Naive thymus-derived CD4-positive, alpha-beta T cell (primary cell): ENCODE data around the gene PSEN1. TPM values are rescaled to one million over a fixed set of nuclear protein-coding genes. Genes with fewer than 3 reads are reported as not detected.
"Not testable (repeated sequence)": the region's sequence is repeated elsewhere in the genome, so short reads cannot be mapped to it uniquely, and the experiment has no call there.

ENCODE experiments used
- ATAC-seq: fragments of 150-1000 bp; cut with Tn5 transposase; 2 replicates; pipeline ENCODE4 v1.10.0; 2021; ENCODE audit warnings: mild to moderate bottlenecking, moderate library complexity
- CTCF ChIA-PET: fragments of 350-600 bp; sonication (Branson Sonifier 250); formaldehyde crosslinking; loops from one replicate; lab custom pipeline; 2021; ENCODE audit warnings: antibody characterized with exemption; lab: Charles Lee
- POLR2A ChIA-PET: fragments of 350-600 bp; sonication (Branson Sonifier 250); formaldehyde crosslinking; loops from one replicate; lab custom pipeline; 2021; ENCODE audit warnings: antibody characterized with exemption, inconsistent platforms; lab: Charles Lee
- DNase-seq, 9 donors: peaks; one replicate each; pipeline versions ENCODE4 v3.0.0 to v3.0.0-alpha.2; 2020 to 2022; ENCODE audit warnings: mixed read lengths in 1 of 9
- H3K27ac ChIP-seq: one replicate; pipeline ENCODE4 v1.7.0; 2013; ENCODE audit warnings: mild to moderate bottlenecking, low read depth, low read length, moderate library complexity
- H3K27me3 ChIP-seq, 2 donors: one replicate each; pipeline ENCODE4 v1.7.0; 2013; ENCODE audit warnings: low read length in 2 of 2, mild to moderate bottlenecking in 2 of 2, moderate library complexity in 2 of 2; ENCODE audit not compliant: control insufficient read depth in 2 of 2, insufficient read depth in 2 of 2
- H3K36me3 ChIP-seq, 3 experiments: 1 replicate in 2 of 3; 2 replicates in 1 of 3; pipeline ENCODE4 v1.7.0; 2013; ENCODE audit warnings: low read length in 3 of 3, mild to moderate bottlenecking in 3 of 3, moderate library complexity in 1 of 3; ENCODE audit not compliant: insufficient read depth in 3 of 3, control insufficient read depth in 2 of 3
- H3K4me1 ChIP-seq, 2 donors: one replicate each; pipeline ENCODE4 v1.7.0; 2013; ENCODE audit warnings: low read length in 2 of 2, mild to moderate bottlenecking in 2 of 2, moderate library complexity in 1 of 2; ENCODE audit not compliant: control insufficient read depth in 2 of 2, insufficient read depth in 2 of 2
- H3K4me3 ChIP-seq: 2 replicates; pipeline ENCODE4 v1.7.0; 2013; ENCODE audit warnings: mild to moderate bottlenecking, low read length
- H3K9me3 ChIP-seq, 3 experiments: 1 replicate in 2 of 3; 2 replicates in 1 of 3; pipeline ENCODE4 v1.7.0; 2013; ENCODE audit warnings: low read length in 3 of 3; ENCODE audit not compliant: control insufficient read depth in 2 of 3
- H3K27ac Mint-ChIP-seq, 9 donors: one replicate each; pipeline ENCODE4 v1.8.0; 2020 to 2022; ENCODE audit warnings: mixed read lengths in 9 of 9, mild to moderate bottlenecking in 8 of 9, moderate library complexity in 5 of 9, inconsistent platforms in 2 of 9
- H3K27me3 Mint-ChIP-seq, 5 donors: one replicate each; pipeline ENCODE4 v1.8.0; 2021 to 2022; ENCODE audit warnings: mixed read lengths in 5 of 5, mild to moderate bottlenecking in 1 of 5
- H3K36me3 Mint-ChIP-seq, 5 donors: one replicate each; pipeline ENCODE4 v1.8.0; 2020 to 2022; ENCODE audit warnings: mixed read lengths in 5 of 5, mild to moderate bottlenecking in 3 of 5, inconsistent platforms in 1 of 5
- H3K4me1 Mint-ChIP-seq, 7 donors: one replicate each; pipeline ENCODE4 v1.8.0; 2020 to 2022; ENCODE audit warnings: mixed read lengths in 7 of 7, mild to moderate bottlenecking in 3 of 7, inconsistent platforms in 1 of 7
- H3K4me3 Mint-ChIP-seq, 10 donors: one replicate each; pipeline ENCODE4 v1.8.0; 2020 to 2022; ENCODE audit warnings: mild to moderate bottlenecking in 10 of 10, mixed read lengths in 10 of 10, moderate library complexity in 6 of 10, inconsistent platforms in 2 of 10
- H3K9me3 Mint-ChIP-seq, 11 donors: one replicate each; pipeline ENCODE4 v1.8.0; 2020 to 2022; ENCODE audit warnings: mixed read lengths in 11 of 11, mild to moderate bottlenecking in 4 of 11, inconsistent platforms in 1 of 11, moderate library complexity in 1 of 11
- intact Hi-C, 2 donors: fragments of 100-400 bp; cut with micrococcal nuclease; formaldehyde crosslinking; loops; one replicate each; pipeline ENCODE4 v1.15.1; 2023
- polyA plus RNA-seq, 2 donors: library from polyadenylated mRNA; unstranded; fragments of 300-500 nt; fragmentation: Illumina TruSeq; gene quantifications; one replicate each; pipeline ENCODE4 v1.2.3, GENCODE V29; 2021
- total RNA-seq, 6 experiments: library from RNA in 5 of 6; stranded (reverse) in 5 of 6; gene quantifications; 1 replicate in 5 of 6; 2 replicates in 1 of 6; pipeline ENCODE4 v1.2.3 and lab custom pipeline; 2021 to 2026

PSEN1 gene
- total and polyA plus RNA-seq, 7 experiments from 2014 or later, result 23.7 to 55.8 (median 43.2) TPM

GRCh38 chr14:73168691-73169090 is 32.4 kb downstream of the PSEN1 start:
- no peak for DNase-seq
- Mint-ChIP-seq H3K36me3 (peaks cover 21 to 65% (median 39%) of the 10 kb centered on the region in 5 donors), H3K4me3 (peak overlapping the region in 1 of 10 donors; percentile 45), H3K9me3 (no peaks in the 10 kb centered on the region), H3K27ac (no peak overlapping the region), H3K27me3 (no peaks in the 10 kb centered on the region), H3K4me1 (peaks cover 0 to 9% (median 0%) of the 10 kb centered on the region in 7 donors)
- ChIA-PET CTCF (no interaction called here), POLR2A (no interaction called here)
- no peaks in the 10 kb centered on the region for H3K27me3 ChIP-seq
- H3K4me1 ChIP-seq, result no peaks in the 10 kb centered on the region
- ATAC-seq, result no peak
- intact Hi-C loops, result no loop called here
- no peak overlapping the region for H3K4me3 ChIP-seq
- no peak overlapping the region for H3K27ac ChIP-seq
- H3K36me3 ChIP-seq, result peaks cover 7 to 57% (median 8%) of the 10 kb centered on the region in 3 experiments
- H3K9me3 ChIP-seq, result no peaks in the 10 kb centered on the region

- H3K27ac Mint-ChIP-seq, H3K27me3 Mint-ChIP-seq, H3K4me3 ChIP-seq, H3K9me3 Mint-ChIP-seq, ATAC-seq, H3K4me1 ChIP-seq, H3K4me3 Mint-ChIP-seq, H3K4me1 Mint-ChIP-seq, H3K27me3 ChIP-seq, H3K9me3 ChIP-seq, DNase-seq, H3K27ac ChIP-seq, POLR2A ChIA-PET: not testable (repeated sequence)
- intact Hi-C loops, result loop anchor here in 1 of 2 donors (5.0 kb wide), 1 partner anchor 127 kb away; no protein-coding TSS in a partner anchor
- H3K36me3 Mint-ChIP-seq, result peaks cover 21 to 67% (median 35%) of the 10 kb centered on the region in 5 donors
- peaks cover 7 to 60% (median 8%) of the 10 kb centered on the region in 3 experiments for H3K36me3 ChIP-seq
- CTCF ChIA-PET, result interaction anchor here (0.9 kb wide), 1 partner anchor 300 kb away, joined by 3 read pairs; no protein-coding TSS in a partner anchor
Observed at GRCh38 chr14:73169855-73170254, 33.5 kb downstream of the PSEN1 start.

GRCh38 chr14:73170686-73171085 is 34.4 kb downstream of the PSEN1 start:
- no peak overlapping the region for H3K4me3 Mint-ChIP-seq
- ATAC-seq (no peak), DNase-seq (no peak)
- H3K27me3 Mint-ChIP-seq, result no peaks in the 10 kb centered on the region
- POLR2A ChIA-PET, result no interaction called here
- peak overlapping the region in 2 of 9 donors; percentile 10 to 57 for H3K27ac Mint-ChIP-seq
- H3K27me3 ChIP-seq, result no peaks in the 10 kb centered on the region
- no peak overlapping the region for H3K27ac ChIP-seq
- H3K9me3 ChIP-seq, result no peaks in the 10 kb centered on the region
- H3K4me1 Mint-ChIP-seq, result peaks cover 0 to 9% (median 0%) of the 10 kb centered on the region in 7 donors
- peaks cover 7 to 67% (median 9%) of the 10 kb centered on the region in 3 experiments for H3K36me3 ChIP-seq
- H3K36me3 Mint-ChIP-seq, result peaks cover 21 to 69% (median 35%) of the 10 kb centered on the region in 5 donors
- H3K4me3 ChIP-seq, result no peak overlapping the region
- intact Hi-C loops, result loop anchor here in 1 of 2 donors (5.0 kb wide), 1 partner anchor 127 kb away; no protein-coding TSS in a partner anchor
- H3K9me3 Mint-ChIP-seq, result no peaks in the 10 kb centered on the region
- H3K4me1 ChIP-seq, result no peaks in the 10 kb centered on the region
- CTCF ChIA-PET, result interaction anchor here (0.9 kb wide), 1 partner anchor 299 kb away, joined by 3 read pairs; no protein-coding TSS in a partner anchor

- Histone ChIP-seq H3K27me3 (no peaks in the 10 kb centered on the region), H3K36me3 (peaks cover 7 to 80% (median 13%) of the 10 kb centered on the region in 3 experiments), H3K9me3 (no peaks in the 10 kb centered on the region), H3K4me1 (no peaks in the 10 kb centered on the region), H3K4me3 (no peak overlapping the region), H3K27ac (no peak overlapping the region)
- Mint-ChIP-seq H3K27ac (no peak overlapping the region), H3K36me3 (peaks cover 21 to 78% (median 37%) of the 10 kb centered on the region in 5 donors), H3K27me3 (no peaks in the 10 kb centered on the region), H3K4me1 (peaks cover 0 to 9% (median 0%) of the 10 kb centered on the region in 7 donors), H3K4me3 (no peak overlapping the region), H3K9me3 (no peaks in the 10 kb centered on the region)
- intact Hi-C loops, result loop anchor here (2.0 to 5.0 kb wide), 2 partner anchors 125 to 460 kb away; no protein-coding TSS in a partner anchor
- no peak for ATAC-seq
- ChIA-PET POLR2A (interaction anchor here (0.6 to 0.8 kb wide), 2 partner anchors 37 to 176 kb away, joined by 3 to 4 read pairs; partner anchors contain the start of gene PSEN1), CTCF (interaction anchor here (1.9 kb wide), 1 partner anchor 299 kb away, joined by 5 read pairs; no protein-coding TSS in a partner anchor)
- no peak for DNase-seq
Observed at GRCh38 chr14:73172500-73172899, 36.2 kb downstream of the PSEN1 start.

GRCh38 chr14:73173092-73173735 is 36.9 kb downstream of the PSEN1 start:
- DNase-seq (peak in 5 of 9 donors; percentile 4 to 25 (median 8)), ATAC-seq (peak; percentile 57)
- H3K4me1 ChIP-seq, result no peaks in the 10 kb centered on the region
- H3K4me3 Mint-ChIP-seq, result no peak overlapping the region
- peak overlapping the region in 3 of 9 donors; percentile 21 to 25 (median 24) for H3K27ac Mint-ChIP-seq
- peaks cover 7 to 86% (median 13%) of the 10 kb centered on the region in 3 experiments for H3K36me3 ChIP-seq
- peaks cover 0 to 9% (median 0%) of the 10 kb centered on the region in 7 donors for H3K4me1 Mint-ChIP-seq
- no peak overlapping the region for H3K27ac ChIP-seq
- H3K27me3 Mint-ChIP-seq, result no peaks in the 10 kb centered on the region
- ChIA-PET POLR2A (interaction anchor here (0.6 to 0.8 kb wide), 2 partner anchors 37 to 176 kb away, joined by 3 to 4 read pairs; partner anchors contain the start of gene PSEN1), CTCF (interaction anchor here (0.5 to 1.9 kb wide), 2 partner anchors 288 to 298 kb away, joined by 3 to 5 read pairs; no protein-coding TSS in a partner anchor)
- H3K36me3 Mint-ChIP-seq, result peaks cover 18 to 75% (median 38%) of the 10 kb centered on the region in 5 donors
- H3K4me3 ChIP-seq, result no peak overlapping the region
- no peaks in the 10 kb centered on the region for H3K27me3 ChIP-seq
- no peaks in the 10 kb centered on the region for H3K9me3 Mint-ChIP-seq
- intact Hi-C loops, result loop anchor here (1.0 to 5.0 kb wide), 3 partner anchors 124 to 460 kb away; no protein-coding TSS in a partner anchor
- H3K9me3 ChIP-seq, result no peaks in the 10 kb centered on the region

GRCh38 chr14:73176685-73177084 is 40.4 kb downstream of the PSEN1 start:
- Mint-ChIP-seq H3K9me3 (no peaks in the 10 kb centered on the region), H3K4me1 (peaks cover 0 to 8% (median 0%) of the 10 kb centered on the region in 7 donors), H3K4me3 (no peak overlapping the region), H3K36me3 (peaks cover 0 to 55% (median 21%) of the 10 kb centered on the region in 5 donors), H3K27ac (no peak overlapping the region), H3K27me3 (no peaks in the 10 kb centered on the region)
- ATAC-seq (no peak), DNase-seq (no peak)
- Histone ChIP-seq H3K36me3 (peaks cover 7 to 70% (median 10%) of the 10 kb centered on the region in 3 experiments), H3K27ac (no peak overlapping the region), H3K27me3 (no peaks in the 10 kb centered on the region), H3K9me3 (no peaks in the 10 kb centered on the region), H3K4me3 (no peak overlapping the region), H3K4me1 (no peaks in the 10 kb centered on the region)
- ChIA-PET POLR2A (no interaction called here), CTCF (interaction anchor here (1.0 kb wide), 1 partner anchor 295 kb away, joined by 3 read pairs; no protein-coding TSS in a partner anchor)
- intact Hi-C loops, result no loop called here
